ENCODE measurements around the gene NT5DC3. TPM values are rescaled to one million over a fixed set of nuclear protein-coding genes. Genes with fewer than 3 reads are reported as not detected.

The NT5DC3 gene
- total and polyA plus RNA-seq, 4 donors: 3.6 to 104 (median 26.2) TPM

GRCh38 chr12:103736572-103736971 lies 104.5 kb downstream of the NT5DC3 start:
- 94 to 96% methylated on average over 1 of the region's 1 CpG for WGBS, 2 donors
- intact Hi-C loops (cut with DNase I): no loop called here
- no peak for ATAC-seq (ENCODE audit: low FRiP score)

GRCh38 chr12:103735291-103735690 lies 105.7 kb downstream of the NT5DC3 start:
- ATAC-seq (ENCODE audit: low FRiP score) (no peak), DNase-seq (no peak)
- H3K9me3 ChIP-seq (ENCODE audit: control insufficient read depth, low read length): peaks cover 3% of the 10 kb centered on the region
- no peaks in the 10 kb centered on the region for H3K27me3 ChIP-seq (ENCODE audit: control insufficient read depth in 1 of 2, insufficient read depth in 2 of 2, low read length in 1 of 2)
- intact Hi-C loops (cut with DNase I): no loop called here
- H3K4me3 ChIP-seq (ENCODE audit: low read length in 2 of 2): no peak overlapping the region
- H3K36me3 ChIP-seq (ENCODE audit: control insufficient read depth in 1 of 2, insufficient read depth in 2 of 2, low read length in 1 of 2): no peaks in the 10 kb centered on the region
- WGBS, 2 donors: 83 to 88% methylated on average over 8 of the region's 8 CpGs
- H3K27ac ChIP-seq (ENCODE audit: low read depth in 1 of 2, low read length in 2 of 2): no peak overlapping the region
- no peaks in the 10 kb centered on the region for H3K4me1 ChIP-seq (ENCODE audit: control insufficient read depth in 1 of 2, insufficient read depth in 2 of 2, low read length in 2 of 2)

More at GRCh38 chr12:103736572-103736971, 104.5 kb downstream of the NT5DC3 start:
- Histone ChIP-seq H3K4me3 (ENCODE audit: low read length in 2 of 2) (no peak overlapping the region), H3K9me3 (ENCODE audit: control insufficient read depth, low read length) (no peaks in the 10 kb centered on the region), H3K27ac (ENCODE audit: low read depth in 1 of 2, low read length in 2 of 2) (no peak overlapping the region), H3K36me3 (ENCODE audit: control insufficient read depth in 1 of 2, insufficient read depth in 2 of 2, low read length in 1 of 2) (no peaks in the 10 kb centered on the region), H3K4me1 (ENCODE audit: control insufficient read depth in 1 of 2, insufficient read depth in 2 of 2, low read length in 2 of 2) (no peaks in the 10 kb centered on the region), H3K27me3 (ENCODE audit: control insufficient read depth in 1 of 2, insufficient read depth in 2 of 2, low read length in 1 of 2) (no peaks in the 10 kb centered on the region)
- no peak for DNase-seq

- Histone ChIP-seq H3K27ac (ENCODE audit: low read depth in 1 of 2, low read length in 2 of 2) (no peak overlapping the region), H3K36me3 (ENCODE audit: control insufficient read depth in 1 of 2, insufficient read depth in 2 of 2, low read length in 1 of 2) (no peaks in the 10 kb centered on the region), H3K4me3 (ENCODE audit: low read length in 2 of 2) (no peak overlapping the region), H3K4me1 (ENCODE audit: control insufficient read depth in 1 of 2, insufficient read depth in 2 of 2, low read length in 2 of 2) (no peaks in the 10 kb centered on the region), H3K27me3 (ENCODE audit: control insufficient read depth in 1 of 2, insufficient read depth in 2 of 2, low read length in 1 of 2) (no peaks in the 10 kb centered on the region), H3K9me3 (ENCODE audit: control insufficient read depth, low read length) (peaks cover 3% of the 10 kb centered on the region)
- DNase-seq: no peak
- no peak for ATAC-seq (ENCODE audit: low FRiP score)
- WGBS, 2 donors: 81 to 89% methylated on average over 2 of the region's 2 CpGs
- intact Hi-C loops (cut with DNase I): no loop called here
These were observed 106.2 kb downstream of the NT5DC3 start for GRCh38 chr12:103734863-103735262.

GRCh38 chr12:103731539-103731938 lies 109.5 kb downstream of the NT5DC3 start:
- ATAC-seq (ENCODE audit: low FRiP score) (no peak), DNase-seq (no peak)
- WGBS, 2 donors: 90% methylated on average over 1 of the region's 1 CpG
- Histone ChIP-seq H3K27ac (ENCODE audit: low read depth in 1 of 2, low read length in 2 of 2) (no peak overlapping the region), H3K27me3 (ENCODE audit: control insufficient read depth in 1 of 2, insufficient read depth in 2 of 2, low read length in 1 of 2) (no peaks in the 10 kb centered on the region), H3K36me3 (ENCODE audit: control insufficient read depth in 1 of 2, insufficient read depth in 2 of 2, low read length in 1 of 2) (no peaks in the 10 kb centered on the region), H3K4me1 (ENCODE audit: control insufficient read depth in 1 of 2, insufficient read depth in 2 of 2, low read length in 2 of 2) (no peaks in the 10 kb centered on the region), H3K9me3 (ENCODE audit: control insufficient read depth, low read length) (peaks cover 3% of the 10 kb centered on the region), H3K4me3 (ENCODE audit: low read length in 2 of 2) (no peak overlapping the region)
- intact Hi-C loops (cut with DNase I): no loop called here

GRCh38 chr12:103729499-103729898 lies 111.5 kb downstream of the NT5DC3 start:
- H3K4me1 ChIP-seq (ENCODE audit: control insufficient read depth in 1 of 2, insufficient read depth in 2 of 2, low read length in 2 of 2): no peaks in the 10 kb centered on the region
- peaks cover 3% of the 10 kb centered on the region for H3K9me3 ChIP-seq (ENCODE audit: control insufficient read depth, low read length)
- ATAC-seq (ENCODE audit: low FRiP score) (no peak), DNase-seq (no peak)
- intact Hi-C loops (cut with DNase I): no loop called here
- H3K27ac ChIP-seq (ENCODE audit: low read depth in 1 of 2, low read length in 2 of 2): no peak overlapping the region
- no peaks in the 10 kb centered on the region for H3K36me3 ChIP-seq (ENCODE audit: control insufficient read depth in 1 of 2, insufficient read depth in 2 of 2, low read length in 1 of 2)
- H3K27me3 ChIP-seq (ENCODE audit: control insufficient read depth in 1 of 2, insufficient read depth in 2 of 2, low read length in 1 of 2): no peaks in the 10 kb centered on the region
- WGBS, 2 donors: 89 to 92% methylated on average over 1 of the region's 1 CpG
- no peak overlapping the region for H3K4me3 ChIP-seq (ENCODE audit: low read length in 2 of 2)

GRCh38 chr12:103728323-103728722 lies 112.7 kb downstream of the NT5DC3 start:
- intact Hi-C loops (cut with DNase I): no loop called here

GRCh38 chr12:103727638-103728037 lies 113.4 kb downstream of the NT5DC3 start:
- no peaks in the 10 kb centered on the region for H3K4me1 ChIP-seq (ENCODE audit: control insufficient read depth in 1 of 2, insufficient read depth in 2 of 2, low read length in 2 of 2)
- intact Hi-C loops (cut with DNase I): no loop called here
- ATAC-seq (ENCODE audit: low FRiP score) (no peak), DNase-seq (no peak)
- H3K27me3 ChIP-seq (ENCODE audit: control insufficient read depth in 1 of 2, insufficient read depth in 2 of 2, low read length in 1 of 2): no peaks in the 10 kb centered on the region
- WGBS, 2 donors: 59 to 68% methylated on average over 3 of the region's 3 CpGs
- peaks cover 3% of the 10 kb centered on the region for H3K9me3 ChIP-seq (ENCODE audit: control insufficient read depth, low read length)
- H3K4me3 ChIP-seq (ENCODE audit: low read length in 2 of 2): no peak overlapping the region
- H3K27ac ChIP-seq (ENCODE audit: low read depth in 1 of 2, low read length in 2 of 2): no peak overlapping the region
- H3K36me3 ChIP-seq (ENCODE audit: control insufficient read depth in 1 of 2, insufficient read depth in 2 of 2, low read length in 1 of 2): no peaks in the 10 kb centered on the region

More at GRCh38 chr12:103728323-103728722, 112.7 kb downstream of the NT5DC3 start:
- ATAC-seq (ENCODE audit: low FRiP score): no peak
- Histone ChIP-seq H3K36me3 (ENCODE audit: control insufficient read depth in 1 of 2, insufficient read depth in 2 of 2, low read length in 1 of 2) (no peaks in the 10 kb centered on the region), H3K9me3 (ENCODE audit: control insufficient read depth, low read length) (peaks cover 3% of the 10 kb centered on the region), H3K27ac (ENCODE audit: low read depth in 1 of 2, low read length in 2 of 2) (no peak overlapping the region), H3K4me3 (ENCODE audit: low read length in 2 of 2) (no peak overlapping the region), H3K4me1 (ENCODE audit: control insufficient read depth in 1 of 2, insufficient read depth in 2 of 2, low read length in 2 of 2) (no peaks in the 10 kb centered on the region), H3K27me3 (ENCODE audit: control insufficient read depth in 1 of 2, insufficient read depth in 2 of 2, low read length in 1 of 2) (no peaks in the 10 kb centered on the region)
- no peak for DNase-seq
- WGBS, 2 donors: 58 to 66% methylated on average over 4 of the region's 4 CpGs

- intact Hi-C loops (cut with DNase I): no loop called here
- 88 to 90% methylated on average over 8 of the region's 8 CpGs for WGBS, 2 donors
- Histone ChIP-seq H3K4me1 (ENCODE audit: control insufficient read depth in 1 of 2, insufficient read depth in 2 of 2, low read length in 2 of 2) (no peaks in the 10 kb centered on the region), H3K4me3 (ENCODE audit: low read length in 2 of 2) (no peak overlapping the region), H3K36me3 (ENCODE audit: control insufficient read depth in 1 of 2, insufficient read depth in 2 of 2, low read length in 1 of 2) (no peaks in the 10 kb centered on the region), H3K27me3 (ENCODE audit: control insufficient read depth in 1 of 2, insufficient read depth in 2 of 2, low read length in 1 of 2) (no peaks in the 10 kb centered on the region), H3K9me3 (ENCODE audit: control insufficient read depth, low read length) (no peaks in the 10 kb centered on the region), H3K27ac (ENCODE audit: low read depth in 1 of 2, low read length in 2 of 2) (no peak overlapping the region)
- DNase-seq: no peak
- ATAC-seq (ENCODE audit: low FRiP score): no peak
These were observed 115.6 kb downstream of the NT5DC3 start for GRCh38 chr12:103725398-103725797.
